IMR-90 (cell line): ENCODE data around the gene DERL3. TPM values are rescaled to one million over a fixed set of nuclear protein-coding genes. Genes with fewer than 3 reads are reported as not detected.

ENCODE experiments used
- ATAC-seq: fragments of 200-7000 bp; cut with Tn5 transposase; 2 replicates; pipeline ENCODE4 v1.9.1; 2020; ENCODE audit warnings: low read depth, mild to moderate bottlenecking, moderate library complexity
- BruUV-seq: library from RNA; stranded (reverse); fragments of 400-500 nt; replicated peaks from 2 replicates; lab custom pipeline; 2021; lab: Mats Ljungman, UMichigan
- CTCF ChIA-PET: fragments of 300-600 bp; formaldehyde crosslinking; extraction: SDS; loops from one replicate; lab custom pipeline; 2021; ENCODE audit warnings: antibody characterized with exemption; lab: Yijun Ruan, JAX
- POLR2A ChIA-PET: fragments of 300-600 bp; sonication (Branson Sonifier 250); formaldehyde crosslinking; loops from one replicate; lab custom pipeline; 2022; ENCODE audit warnings: antibody characterized with exemption; ENCODE audit not compliant: unreplicated experiment; lab: Charles Lee
- DNase-seq: peaks from one replicate; pipeline ENCODE4 v3.0.0; 2013
- H2AFZ ChIP-seq: replicated peaks from 2 replicates; pipeline ENCODE3; 2013; ENCODE audit warnings: low read length, mild to moderate bottlenecking; ENCODE audit not compliant: poor library complexity
- H2AK5ac ChIP-seq: 2 replicates; pipeline ENCODE4 v1.6.1; 2013; ENCODE audit warnings: low read depth, low read length, inconsistent platforms
- H2AK9ac ChIP-seq: replicated peaks from 2 replicates; pipeline ENCODE3; 2013; ENCODE audit warnings: mild to moderate bottlenecking, low read depth, low read length, moderate library complexity; ENCODE audit not compliant: poor library complexity
- H2BK120ac ChIP-seq: 2 replicates; pipeline ENCODE4 v1.6.1; 2013; ENCODE audit warnings: low read depth, low read length, inconsistent platforms
- H2BK15ac ChIP-seq: 3 replicates; pipeline ENCODE4 v1.6.1; 2013; ENCODE audit warnings: low read depth, low read length, inconsistent platforms
- H2BK20ac ChIP-seq: 2 replicates; pipeline ENCODE4 v1.6.1; 2013; ENCODE audit warnings: low read depth, mild to moderate bottlenecking, inconsistent platforms, low read length, moderate library complexity
- H2BK5ac ChIP-seq: 2 replicates; pipeline ENCODE4 v1.6.1; 2013; ENCODE audit warnings: mild to moderate bottlenecking, low read depth, low read length, inconsistent platforms; ENCODE audit not compliant: poor library complexity, severe bottlenecking
- H3K14ac ChIP-seq: replicated peaks from 2 replicates; pipeline ENCODE4 v1.6.1; 2013; ENCODE audit warnings: low read depth, low read length, inconsistent platforms
- H3K18ac ChIP-seq: 2 replicates; pipeline ENCODE4 v1.6.1; 2013; ENCODE audit warnings: low read depth, low read length, control low read depth
- H3K23ac ChIP-seq: 2 replicates; pipeline ENCODE4 v1.6.1; 2013; ENCODE audit warnings: low read depth, low read length, inconsistent platforms
- H3K27ac ChIP-seq: 2 replicates; pipeline ENCODE4 v1.5.1; 2013; ENCODE audit warnings: mild to moderate bottlenecking, control low read depth, low read length; ENCODE audit not compliant: insufficient read depth
- H3K27me3 ChIP-seq: 2 replicates; pipeline ENCODE4 v1.6.1; 2013; ENCODE audit warnings: low read length; ENCODE audit not compliant: control insufficient read depth, insufficient read depth
- H3K36me3 ChIP-seq: 2 replicates; pipeline ENCODE4 v1.6.1; 2013; ENCODE audit warnings: low read length, mixed read lengths; ENCODE audit not compliant: control insufficient read depth, insufficient read depth
- H3K4ac ChIP-seq: 2 replicates; pipeline ENCODE4 v1.6.1; 2013; ENCODE audit warnings: low read depth, low read length, inconsistent platforms
- H3K4me1 ChIP-seq: 2 replicates; pipeline ENCODE4 v1.6.1; 2013; ENCODE audit warnings: low read length, mixed read lengths; ENCODE audit not compliant: control insufficient read depth, insufficient read depth
- H3K4me2 ChIP-seq: 2 replicates; pipeline ENCODE4 v1.6.1; 2013; ENCODE audit warnings: low read depth, mild to moderate bottlenecking, control low read depth, low read length, moderate library complexity
- H3K4me3 ChIP-seq: 2 replicates; pipeline ENCODE4 v1.5.1; 2013; ENCODE audit warnings: low read depth, mild to moderate bottlenecking, control low read depth, low read length, moderate library complexity; ENCODE audit not compliant: insufficient read depth
- H3K56ac ChIP-seq: 2 replicates; pipeline ENCODE4 v1.6.1; 2013; ENCODE audit warnings: low read length, inconsistent platforms; ENCODE audit not compliant: insufficient read depth; ENCODE audit errors: extremely low read depth
- H3K79me1 ChIP-seq, 2 experiments: 2 replicates each; pipeline ENCODE4 v1.6.1; 2013; ENCODE audit warnings: low read length in 2 of 2, inconsistent platforms in 1 of 2, low read depth in 1 of 2
- H3K9ac ChIP-seq: 2 replicates; pipeline ENCODE4 v1.6.1; 2013; ENCODE audit warnings: low read depth, low read length, control low read depth
- H3K9me1 ChIP-seq: 2 replicates; pipeline ENCODE4 v1.6.1; 2013; ENCODE audit warnings: low read length, inconsistent platforms; ENCODE audit not compliant: insufficient read depth
- H3K9me3 ChIP-seq: 2 replicates; pipeline ENCODE4 v1.6.1; 2013; ENCODE audit warnings: low read length; ENCODE audit not compliant: control insufficient read depth, insufficient read depth
- H4K20me1 ChIP-seq: 2 replicates; pipeline ENCODE4 v1.6.1; 2013; ENCODE audit warnings: low read length, inconsistent platforms; ENCODE audit not compliant: insufficient read depth
- H4K5ac ChIP-seq: 2 replicates; pipeline ENCODE4 v1.6.1; 2013; ENCODE audit warnings: mild to moderate bottlenecking, low read depth, low read length, control low read depth
- H4K8ac ChIP-seq, 2 experiments: 2 replicates each; pipeline ENCODE4 v1.6.1; 2013; ENCODE audit warnings: low read depth in 2 of 2, low read length in 2 of 2, control low read depth in 1 of 2, inconsistent platforms in 1 of 2
- H4K91ac ChIP-seq: 2 replicates; pipeline ENCODE4 v1.6.1; 2013; ENCODE audit warnings: low read depth, low read length, inconsistent platforms; ENCODE audit not compliant: insufficient read depth
- BHLHE40 ChIP-seq: fragments of 150-350 bp; IDR thresholded peaks from 2 replicates; pipeline ENCODE4 v1.6.1; 2016; ENCODE audit warnings: mild to moderate bottlenecking, low read depth, low read length
- CEBPB ChIP-seq: IDR thresholded peaks from 2 replicates; pipeline ENCODE4 v1.6.1; 2012; ENCODE audit warnings: low read depth, low read length, improper control_type of control experiment
- CHD1 ChIP-seq: IDR thresholded peaks from 2 replicates; pipeline ENCODE4 v1.6.1; 2012; ENCODE audit warnings: low read depth, low read length, improper control_type of control experiment
- FOS ChIP-seq: fragments of 150-350 bp; IDR thresholded peaks from 2 replicates; pipeline ENCODE4 v1.6.1; 2016; ENCODE audit warnings: low read depth, low read length
- MAFK ChIP-seq: IDR thresholded peaks from 2 replicates; pipeline ENCODE4 v1.6.1; 2012; ENCODE audit warnings: low read depth, low read length, improper control_type of control experiment
- MAZ ChIP-seq: IDR thresholded peaks from 2 replicates; pipeline ENCODE4 v1.6.1; 2012; ENCODE audit warnings: low read depth, mild to moderate bottlenecking, low read length, improper control_type of control experiment, moderate library complexity, borderline replicate concordance
- MXI1 ChIP-seq: IDR thresholded peaks from 2 replicates; pipeline ENCODE4 v1.6.1; 2012; ENCODE audit warnings: low read depth, mild to moderate bottlenecking, low read length, moderate library complexity, borderline replicate concordance
- NFE2L2 ChIP-seq: fragments of 150-350 bp; IDR thresholded peaks from 2 replicates; pipeline ENCODE4 v1.6.1; 2016; ENCODE audit warnings: low read depth, mild to moderate bottlenecking, low read length
- POLR2A ChIP-seq: IDR thresholded peaks from 2 replicates; pipeline ENCODE4 v1.6.1; 2012; ENCODE audit warnings: mild to moderate bottlenecking, low read depth, low read length
- RAD21 ChIP-seq: IDR thresholded peaks from 2 replicates; pipeline ENCODE4 v1.6.1; 2012; ENCODE audit warnings: low read length, improper control_type of control experiment
- RCOR1 ChIP-seq: IDR thresholded peaks from 2 replicates; pipeline ENCODE4 v1.6.1; 2012; ENCODE audit warnings: mild to moderate bottlenecking, low read length, improper control_type of control experiment; ENCODE audit not compliant: insufficient replicate concordance
- RFX5 ChIP-seq: IDR thresholded peaks from 2 replicates; pipeline ENCODE4 v1.8.0; 2012; ENCODE audit warnings: low read depth, mild to moderate bottlenecking, low read length, moderate library complexity
- SMC3 ChIP-seq: fragments of 150-350 bp; IDR thresholded peaks from 2 replicates; pipeline ENCODE4 v1.6.1; 2016; ENCODE audit warnings: low read depth, mild to moderate bottlenecking, antibody characterized with exemption, low read length, moderate library complexity
- USF2 ChIP-seq: fragments of 150-350 bp; IDR thresholded peaks from 2 replicates; pipeline ENCODE4 v1.6.1; 2017; ENCODE audit warnings: mild to moderate bottlenecking, antibody characterized with exemption, low read length, low read depth
- WGBS, 2 experiments: methylation state at CpG; one replicate each; pipeline versions ENCODE4 v1.1.5 to v1.1.7; 2013; ENCODE audit warnings: missing lambda C conversion rate in 2 of 2; ENCODE audit not compliant: insufficient read length in 1 of 2; ENCODE audit errors: extremely low coverage in 2 of 2; 5-methylcytosine and 5-hydroxymethylcytosine counted together
- dilution Hi-C: fragments of 300-500 bp; cut with HindIII; formaldehyde crosslinking; loops from one replicate; pipeline ENCODE4 v1.14.3; 2018; ENCODE audit warnings: low sequenced_read_pairs; ENCODE audit not compliant: unreplicated experiment
- in situ Hi-C: fragments of 300-500 bp; cut with MboI; formaldehyde crosslinking; loops from 3 replicates; pipeline ENCODE4 v1.14.3; 2019; ENCODE audit warnings: low sequenced_read_pairs, inconsistent platforms, mixed read lengths
- intact Hi-C: fragments of 100-400 bp; cut with micrococcal nuclease; formaldehyde crosslinking; loops from 2 replicates; pipeline ENCODE4 v1.10.0; 2022
- polyA plus RNA-seq, 3 experiments: library from polyadenylated mRNA; depleted of rRNA; stranded (reverse); fragments of >200 nt; gene quantifications; 2 replicates each; pipeline ENCODE4 v1.2.3, GENCODE V29; 2012; ENCODE audit warnings: low replicate concordance in 1 of 3
- total RNA-seq: library from RNA; depleted of rRNA; stranded (reverse); fragments of >200 nt; gene quantifications from 2 replicates; pipeline ENCODE4 v1.2.3, GENCODE V29; 2012
- TF ChIP-seq, protein P1 (sequence below): fragments of 150-350 bp; IDR thresholded peaks from 2 replicates; pipeline ENCODE4 v1.6.1; 2016; ENCODE audit warnings: low read depth, mild to moderate bottlenecking, low read length, moderate library complexity, borderline replicate concordance
- TF ChIP-seq, protein P2 (sequence below): conservative IDR thresholded peaks from 2 replicates; pipeline ENCODE4 v1.5.1; 2012; ENCODE audit warnings: mild to moderate bottlenecking, low read depth, low read length, improper control_type of control experiment

Gene DERL3
- total and polyA plus RNA-seq, 2 of the 4 experiments (the other 2 are of a cell fraction) = 0.18 to 0.62 TPM

- Histone ChIP-seq H3K23ac (no peak overlapping the region), H3K79me1 (peaks cover 3 to 33% of the 10 kb centered on the region in 2 experiments; a peak in 2 of 4 replicates), H3K18ac (no peak overlapping the region), H3K4me1 (peaks cover 7% of the 10 kb centered on the region; the same call in 1 of the 2 replicates), H2BK120ac (no peak overlapping the region), H2AFZ (no peak overlapping the region), H4K91ac (no peak overlapping the region), H3K4ac (no peak overlapping the region), H3K9me1 (peaks cover 19% of the 10 kb centered on the region), H2AK5ac (no peak overlapping the region), H3K27ac (no peak overlapping the region), H4K20me1 (no peaks in the 10 kb centered on the region), H3K36me3 (peaks cover 73% of the 10 kb centered on the region), H3K9ac (no peak overlapping the region), H2BK15ac (no peak overlapping the region), H2AK9ac (peak overlapping the region; percentile 61), H2BK5ac (no peak overlapping the region), H3K4me2 (no peak overlapping the region), H2BK20ac (no peak overlapping the region), H3K14ac (no peak overlapping the region), H3K56ac (no peak overlapping the region), H4K5ac (no peak overlapping the region), H3K9me3 (no peaks in the 10 kb centered on the region), H4K8ac (no peak overlapping the region), H3K27me3 (no peaks in the 10 kb centered on the region), H3K4me3 (no peak overlapping the region)
- ATAC-seq (no peak), DNase-seq (no peak)
- in situ Hi-C loops = no loop called here
- TF ChIP-seq, protein P1, sequence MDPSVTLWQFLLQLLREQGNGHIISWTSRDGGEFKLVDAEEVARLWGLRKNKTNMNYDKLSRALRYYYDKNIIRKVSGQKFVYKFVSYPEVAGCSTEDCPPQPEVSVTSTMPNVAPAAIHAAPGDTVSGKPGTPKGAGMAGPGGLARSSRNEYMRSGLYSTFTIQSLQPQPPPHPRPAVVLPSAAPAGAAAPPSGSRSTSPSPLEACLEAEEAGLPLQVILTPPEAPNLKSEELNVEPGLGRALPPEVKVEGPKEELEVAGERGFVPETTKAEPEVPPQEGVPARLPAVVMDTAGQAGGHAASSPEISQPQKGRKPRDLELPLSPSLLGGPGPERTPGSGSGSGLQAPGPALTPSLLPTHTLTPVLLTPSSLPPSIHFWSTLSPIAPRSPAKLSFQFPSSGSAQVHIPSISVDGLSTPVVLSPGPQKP = no peak
- no peak for TF ChIP-seq RCOR1
- TF ChIP-seq BHLHE40 = no peak
- no peak for TF ChIP-seq FOS
- TF ChIP-seq SMC3 = no peak
- TF ChIP-seq USF2 = no peak
- no peak for TF ChIP-seq NFE2L2
- no peak for TF ChIP-seq POLR2A
- TF ChIP-seq, protein P2, sequence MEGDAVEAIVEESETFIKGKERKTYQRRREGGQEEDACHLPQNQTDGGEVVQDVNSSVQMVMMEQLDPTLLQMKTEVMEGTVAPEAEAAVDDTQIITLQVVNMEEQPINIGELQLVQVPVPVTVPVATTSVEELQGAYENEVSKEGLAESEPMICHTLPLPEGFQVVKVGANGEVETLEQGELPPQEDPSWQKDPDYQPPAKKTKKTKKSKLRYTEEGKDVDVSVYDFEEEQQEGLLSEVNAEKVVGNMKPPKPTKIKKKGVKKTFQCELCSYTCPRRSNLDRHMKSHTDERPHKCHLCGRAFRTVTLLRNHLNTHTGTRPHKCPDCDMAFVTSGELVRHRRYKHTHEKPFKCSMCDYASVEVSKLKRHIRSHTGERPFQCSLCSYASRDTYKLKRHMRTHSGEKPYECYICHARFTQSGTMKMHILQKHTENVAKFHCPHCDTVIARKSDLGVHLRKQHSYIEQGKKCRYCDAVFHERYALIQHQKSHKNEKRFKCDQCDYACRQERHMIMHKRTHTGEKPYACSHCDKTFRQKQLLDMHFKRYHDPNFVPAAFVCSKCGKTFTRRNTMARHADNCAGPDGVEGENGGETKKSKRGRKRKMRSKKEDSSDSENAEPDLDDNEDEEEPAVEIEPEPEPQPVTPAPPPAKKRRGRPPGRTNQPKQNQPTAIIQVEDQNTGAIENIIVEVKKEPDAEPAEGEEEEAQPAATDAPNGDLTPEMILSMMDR = no peak
- no peak for TF ChIP-seq MXI1
- no peak for TF ChIP-seq CHD1
- no peak for TF ChIP-seq MAZ
- no peak for TF ChIP-seq RAD21
- TF ChIP-seq MAFK = no peak
- no peak for TF ChIP-seq RFX5
- no peak for TF ChIP-seq CEBPB
- dilution Hi-C loops = no loop called here
- BruUV-seq = no TSS peak
- CTCF ChIA-PET = no interaction called here
- WGBS, 2 experiments = 100% methylated on average over 1 of the region's 6 CpGs; no CpG with 5 or more reads in 1 of the 2 experiments
- intact Hi-C loops = no loop called here
- POLR2A ChIA-PET = no interaction called here
Measured at GRCh38 chr22:23822101-23822671, 16.6 kb downstream of the DERL3 start.
